SK-N-SH treated with all-trans-retinoic acid at 6 μM for 48 hours (cell line): Measurements from ENCODE around the gene FRMD5.
"Not testable (repeated sequence)": the region's sequence is repeated elsewhere in the genome, so short reads cannot be mapped to it uniquely, and the experiment has no call there.

Experiments
- CREB5 ChIP-seq: fragments of 250-450 bp; sonication (Bioruptor Pico); IDR thresholded peaks from 2 replicates; pipeline ENCODE4 v1.5.1; 2020; ENCODE audit warnings: low read depth, mild to moderate bottlenecking, moderate library complexity
- CSDC2 ChIP-seq: fragments of 250-450 bp; sonication (Bioruptor Pico); IDR thresholded peaks from 2 replicates; pipeline ENCODE4 v1.5.0; 2020; ENCODE audit warnings: mild to moderate bottlenecking, moderate library complexity

GRCh38 chr15:43825305-43825704 lies 369.8 kb downstream of the FRMD5 start:
- TF ChIP-seq CREB5, CSDC2 (CRISPR knock-in tag): not testable (repeated sequence)
